ENCODE data around the gene CFAP251.
"Not testable (repeated sequence)": the region's sequence is repeated elsewhere in the genome, so short reads cannot be mapped to it uniquely, and the experiment has no call there.

CFAP251 gene

GRCh38 chr12:122030424-122031035, 112.1 kb downstream of the CFAP251 start:
- DNase-seq: no peak

- peak; percentile 57 for DNase-seq
Observed at GRCh38 chr12:122031342-122032216, 113.2 kb downstream of the CFAP251 start.

GRCh38 chr12:122032580-122032979, 114.2 kb downstream of the CFAP251 start:
- DNase-seq: no peak

- DNase-seq: no peak
Observed at GRCh38 chr12:122035292-122035691, 116.9 kb downstream of the CFAP251 start.

- DNase-seq: no peak
Observed at GRCh38 chr12:122036153-122036552, 117.8 kb downstream of the CFAP251 start.

GRCh38 chr12:122040579-122041386, 122.4 kb downstream of the CFAP251 start:
- DNase-seq: no peak

- DNase-seq: not testable (repeated sequence)
Observed at GRCh38 chr12:122041458-122041857, 123.1 kb downstream of the CFAP251 start.

GRCh38 chr12:122042910-122043309, 124.5 kb downstream of the CFAP251 start:
- no peak for DNase-seq

- no peak for DNase-seq
Observed at GRCh38 chr12:122043476-122043875, 125.1 kb downstream of the CFAP251 start.

- no peak for DNase-seq
Observed at GRCh38 chr12:122045262-122045661, 126.9 kb downstream of the CFAP251 start.

GRCh38 chr12:122046145-122046544, 127.8 kb downstream of the CFAP251 start:
- no peak for DNase-seq

- DNase-seq: no peak
Observed at GRCh38 chr12:122048151-122048550, 129.8 kb downstream of the CFAP251 start.

- no peak for DNase-seq
Observed at GRCh38 chr12:122049827-122050226, 131.4 kb downstream of the CFAP251 start.

GRCh38 chr12:122050706-122051105, 132.3 kb downstream of the CFAP251 start:
- no peak for DNase-seq

- no peak for DNase-seq
Observed at GRCh38 chr12:122051231-122051876, 133.0 kb downstream of the CFAP251 start.

- DNase-seq: no peak
Observed at GRCh38 chr12:122052285-122052684, 133.9 kb downstream of the CFAP251 start.

Data from stimulated activated CD4-positive, alpha-beta T cell treated with anti-CD3 and anti-CD28 coated beads, Interleukin-1b, Interleukin-23, amount 100 ng/mL, for 48 hours (primary cell).